Heart left ventricle (tissue), 13 donors: Measurements from ENCODE around the gene CEP63.

Experiments
- POLR2A ChIP-seq, 2 donors: fragments of 450-650 bp; IDR thresholded peaks; one replicate each; pipeline ENCODE4 v1.6.1; 2017; ENCODE audit warnings: antibody characterized with exemption in 2 of 2, mild to moderate bottlenecking in 2 of 2, moderate library complexity in 2 of 2
- TF ChIP-seq, protein P1 (sequence below), 12 donors: fragments of 200-600 bp; sonication (generic) in 4 of 12; IDR thresholded peaks; one replicate each; pipeline versions ENCODE4 v1.5.0 to v1.8.0; 2018 to 2022; ENCODE audit warnings: antibody characterized with exemption in 12 of 12, mild to moderate bottlenecking in 5 of 12
- donor health status: ischemic (EF 13 %, LVEDD 7.1; RV severe dilation, severe dysfunction).
- donor health status: DM: no; HTN: yes; CAD: no.
- donor health status: DM: no; HTN: no; CAD: no.
- donor health status: ischemic (EF 25% LVEDD 6.9; RV normal size, moderate dysfunction).
- donor health status: ischemic (EF 25% LVEDD 5.7; RV mildly dilated, moderate dysfunction).
- donor health status: ischemic (EF 35%, LVEDD 5.7; RV mildly dilated, moderate dysfunction).
- donor health status: nonischemic (EF 11% LVEDD 7.7; RV severe dilation, severe dysfunction).
- donor health status: DM: yes; HTN: yes; CAD: no.
- donor health status: PGD.
- donor health status: ischemic (EF 29% LVEDD 5.4; RV normal size, mild dysfunction).
- donor health status: nonischemic (EF 23%, LVEDD 6.1; RV moderate dilation, normal function).

- TF ChIP-seq, protein P1, sequence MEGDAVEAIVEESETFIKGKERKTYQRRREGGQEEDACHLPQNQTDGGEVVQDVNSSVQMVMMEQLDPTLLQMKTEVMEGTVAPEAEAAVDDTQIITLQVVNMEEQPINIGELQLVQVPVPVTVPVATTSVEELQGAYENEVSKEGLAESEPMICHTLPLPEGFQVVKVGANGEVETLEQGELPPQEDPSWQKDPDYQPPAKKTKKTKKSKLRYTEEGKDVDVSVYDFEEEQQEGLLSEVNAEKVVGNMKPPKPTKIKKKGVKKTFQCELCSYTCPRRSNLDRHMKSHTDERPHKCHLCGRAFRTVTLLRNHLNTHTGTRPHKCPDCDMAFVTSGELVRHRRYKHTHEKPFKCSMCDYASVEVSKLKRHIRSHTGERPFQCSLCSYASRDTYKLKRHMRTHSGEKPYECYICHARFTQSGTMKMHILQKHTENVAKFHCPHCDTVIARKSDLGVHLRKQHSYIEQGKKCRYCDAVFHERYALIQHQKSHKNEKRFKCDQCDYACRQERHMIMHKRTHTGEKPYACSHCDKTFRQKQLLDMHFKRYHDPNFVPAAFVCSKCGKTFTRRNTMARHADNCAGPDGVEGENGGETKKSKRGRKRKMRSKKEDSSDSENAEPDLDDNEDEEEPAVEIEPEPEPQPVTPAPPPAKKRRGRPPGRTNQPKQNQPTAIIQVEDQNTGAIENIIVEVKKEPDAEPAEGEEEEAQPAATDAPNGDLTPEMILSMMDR (IDR thresholded peaks at IDR 0.05) = no peak
- TF ChIP-seq POLR2A (IDR thresholded peaks at IDR 0.05) = no peak
Measured at GRCh38 chr3:134562055-134562454, 76.2 kb downstream of the CEP63 start.
